Measurements from ENCODE around the gene EIF3D. TPM values are rescaled to one million over a fixed set of nuclear protein-coding genes. Genes with fewer than 3 reads are reported as not detected.

EIF3D gene
- total and polyA plus RNA-seq, 9 of the 15 experiments (the other 6 are each of a cell fraction or from before 2014, with no cell fraction given) = 191 to 422 (median 279) TPM

DNA sequence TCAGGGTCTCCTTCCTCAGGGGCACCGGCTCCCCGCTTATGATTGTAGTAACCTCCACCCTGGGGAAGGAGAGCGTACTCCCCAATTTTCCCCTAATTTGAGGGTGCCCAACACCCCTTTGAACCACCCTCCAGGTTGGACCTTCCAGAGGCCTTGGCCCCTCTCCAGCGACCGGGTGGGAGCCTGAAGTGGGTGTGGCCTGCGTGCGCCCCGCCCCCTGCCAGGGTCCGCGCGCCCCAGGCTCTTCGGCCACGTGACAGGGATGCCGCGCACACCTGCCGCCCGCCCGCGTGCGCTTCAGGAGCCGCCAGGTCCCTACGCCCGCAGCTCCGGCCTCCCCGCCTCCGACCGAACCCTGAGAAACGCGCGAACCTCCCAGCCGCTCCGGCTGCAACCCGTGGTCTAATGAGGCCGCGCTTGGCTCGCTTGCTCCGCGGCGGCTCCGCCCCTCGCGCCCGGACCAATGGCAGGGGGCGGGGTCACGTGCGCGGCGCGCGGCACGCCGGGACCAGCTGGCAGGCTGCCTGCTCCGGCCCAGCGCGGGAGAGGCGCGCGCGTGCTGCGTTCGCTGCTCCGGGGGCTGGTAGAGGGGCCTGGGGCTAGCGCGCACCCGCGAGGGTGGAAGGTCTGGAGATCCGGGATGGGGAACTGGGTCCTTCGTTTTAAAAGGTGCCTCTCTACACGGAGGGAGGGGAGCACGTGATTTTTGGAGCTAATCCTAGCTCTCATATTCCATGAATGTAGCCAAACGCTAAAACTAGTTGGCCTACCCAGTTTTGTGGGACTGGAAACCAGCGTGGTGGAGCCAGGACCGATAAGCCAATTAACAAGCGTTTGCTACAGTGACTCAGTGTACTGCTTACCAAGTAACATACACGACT is 22.1 kb downstream of the EIF3D start, which contains the start of gene FOXRED2 (continued):
- TF ChIP-seq, protein P1, sequence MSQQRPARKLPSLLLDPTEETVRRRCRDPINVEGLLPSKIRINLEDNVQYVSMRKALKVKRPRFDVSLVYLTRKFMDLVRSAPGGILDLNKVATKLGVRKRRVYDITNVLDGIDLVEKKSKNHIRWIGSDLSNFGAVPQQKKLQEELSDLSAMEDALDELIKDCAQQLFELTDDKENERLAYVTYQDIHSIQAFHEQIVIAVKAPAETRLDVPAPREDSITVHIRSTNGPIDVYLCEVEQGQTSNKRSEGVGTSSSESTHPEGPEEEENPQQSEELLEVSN (IDR thresholded peaks at IDR 0.05; ENCODE audit: borderline replicate concordance in 1 of 2, extremely low read depth in 1 of 2, insufficient read depth in 1 of 2, insufficient read length in 1 of 2, low read depth in 1 of 2, low read length in 1 of 2, poor library complexity in 1 of 2, severe bottlenecking in 1 of 2) = peak; percentile 98 to 99
- TF ChIP-seq TFAP4 (CRISPR knock-in tag; IDR thresholded peaks at IDR 0.05; ENCODE audit: borderline replicate concordance) (peak; percentile 86), IRF1 (CRISPR knock-in tag; IDR thresholded peaks at IDR 0.05; ENCODE audit: borderline replicate concordance) (0 out of 2 replicates have a peak, but pooled peaks have one; percentile 23), ARID4B (CRISPR knock-in tag; IDR thresholded peaks at IDR 0.05) (peak; percentile 94), ARID1B (IDR thresholded peaks at IDR 0.05) (peak; percentile 22; the same call in 1 of the 2 replicates), E2F1 (CRISPR knock-in tag; IDR thresholded peaks at IDR 0.05) (peak; percentile 85), E2F3 (CRISPR knock-in tag; IDR thresholded peaks at IDR 0.05) (peak; percentile 88), CTBP1 (IDR thresholded peaks at IDR 0.05; ENCODE audit: borderline replicate concordance) (peak; percentile 82), POLR2H (tag; IDR thresholded peaks at IDR 0.05; ENCODE audit: low read depth) (peak; percentile 73), ZNF695 (CRISPR knock-in tag; IDR thresholded peaks at IDR 0.05) (no peak), TAF15 (IDR thresholded peaks at IDR 0.05; ENCODE audit: low read depth, low read length) (no peak), ZC3H8 (IDR thresholded peaks at IDR 0.05) (no peak), U2AF1 (optimal IDR thresholded peaks at IDR 0.05; ENCODE audit: low read depth, low read length) (peak; percentile 31), SIN3A (IDR thresholded peaks at IDR 0.05; ENCODE audit: borderline replicate concordance in 2 of 2, control insufficient read depth in 1 of 2, low read depth in 2 of 2, low read length in 2 of 2) (peak in 1 of 2 experiments; percentile 56; a peak in 1 of 4 replicates), NR4A1 (CRISPR knock-in tag; IDR thresholded peaks at IDR 0.05) (no peak), NR4A1 (tag; IDR thresholded peaks at IDR 0.05) (peak; percentile 81; the same call in 1 of the 2 replicates), MECOM (CRISPR knock-in tag; IDR thresholded peaks at IDR 0.05) (0 out of 2 replicates have a peak, but pooled peaks have one; percentile 24)

Data from K562 (cell line).